Daoy (cell line): Measurements from ENCODE around the gene MCCC2. TPM values are rescaled to one million over a fixed set of nuclear protein-coding genes. Genes with fewer than 3 reads are reported as not detected.
"Not testable (repeated sequence)": the region's sequence is repeated elsewhere in the genome, so short reads cannot be mapped to it uniquely, and the experiment has no call there.

Source experiments
- DNase-seq: peaks from one replicate; pipeline ENCODE4 v3.0.0-alpha.2; 2015; ENCODE audit warnings: low read depth
- total RNA-seq: library from RNA; depleted of rRNA; stranded (reverse); fragments of >200 nt; shearing (Covaris generic); gene quantifications from 2 replicates; pipeline ENCODE4 v1.2.3, GENCODE V29; 2014

Gene MCCC2
- total RNA-seq, 1 experiment from 2014 or later: 41.6 TPM

DNA sequence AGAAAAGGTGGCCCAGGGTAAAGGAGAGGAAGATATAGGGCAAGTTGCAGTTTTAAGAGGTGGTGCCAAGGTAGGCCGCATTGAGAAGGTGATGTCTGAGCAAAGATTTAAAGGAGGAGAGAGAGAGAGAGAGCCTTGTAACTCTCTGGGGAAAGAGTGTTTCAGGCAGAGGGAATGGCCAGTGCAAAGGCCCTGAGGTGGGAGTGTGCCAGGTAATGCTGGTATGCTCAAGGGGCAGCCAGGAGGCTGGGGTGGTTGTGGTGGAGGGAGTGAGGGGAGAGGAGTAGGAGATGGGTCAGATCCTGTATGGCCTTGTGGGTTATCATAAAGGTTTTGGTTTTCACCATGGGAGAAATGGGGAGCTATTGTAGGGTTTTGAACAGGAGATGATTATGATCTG is 9.9 kb downstream of the MCCC2 start:
- no peak for DNase-seq

DNA sequence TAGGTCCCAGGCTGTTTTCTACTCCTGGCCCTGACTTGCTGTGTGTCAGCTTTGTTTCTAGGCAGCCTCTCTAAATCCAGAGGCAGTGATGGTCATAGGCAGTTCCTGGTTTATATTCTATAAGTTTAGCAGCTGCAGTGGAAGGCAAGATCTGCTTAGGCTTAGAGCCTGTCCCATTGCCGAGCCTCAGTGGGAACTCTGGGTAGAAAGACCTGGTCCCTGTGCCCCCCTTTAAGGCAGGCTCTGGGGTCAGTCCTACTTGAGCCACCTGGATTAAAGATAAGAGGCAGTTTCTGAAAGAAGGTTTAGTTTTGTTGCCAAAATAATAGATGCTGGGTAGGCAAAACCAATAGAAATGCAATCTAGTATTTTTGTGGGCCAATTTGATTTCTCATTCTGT is 13.6 kb downstream of the MCCC2 start:
- peak; percentile 6 for DNase-seq

DNA sequence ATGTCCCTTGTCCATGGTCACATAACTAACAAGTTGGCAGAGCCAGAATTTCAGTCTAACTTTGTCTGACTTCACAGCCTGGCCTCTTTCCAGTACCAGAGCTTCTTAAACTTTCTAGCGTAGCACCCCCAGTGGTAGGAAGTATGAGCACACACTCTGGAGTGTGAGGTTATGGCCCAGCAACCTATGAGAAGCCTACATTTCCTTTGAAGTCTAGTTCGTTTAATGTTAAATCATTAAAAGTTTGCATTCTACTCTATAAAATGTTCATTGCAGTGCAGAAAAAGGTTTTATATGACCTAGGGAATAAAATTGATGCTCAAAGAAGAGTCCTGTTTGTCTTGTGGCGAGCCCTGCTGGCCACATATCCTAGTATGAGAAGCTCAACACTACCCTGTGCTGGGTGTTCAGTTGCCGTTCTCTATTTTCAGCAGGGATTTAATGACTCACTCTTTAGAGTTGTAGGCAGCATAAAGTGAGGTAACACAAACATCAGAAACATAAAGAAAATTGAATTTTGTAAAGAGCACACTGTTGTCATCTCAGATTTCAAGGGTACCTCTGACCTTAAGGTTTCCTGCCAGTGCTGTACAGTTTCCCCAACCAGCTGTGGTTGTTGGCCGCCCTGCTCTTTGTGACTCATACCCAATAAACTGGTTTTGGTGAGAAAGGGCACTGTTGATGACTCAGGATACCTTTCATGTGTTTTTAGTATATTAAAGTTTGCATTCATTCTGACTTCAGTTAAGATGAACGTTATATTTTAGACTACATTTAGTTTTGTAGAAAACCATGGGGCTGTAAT is 14.3 kb downstream of the MCCC2 start:
- DNase-seq: peak; percentile 96

- DNase-seq: not testable (repeated sequence)
Observed at GRCh38 chr5:71609916-71610315, 22.8 kb downstream of the MCCC2 start.

DNA sequence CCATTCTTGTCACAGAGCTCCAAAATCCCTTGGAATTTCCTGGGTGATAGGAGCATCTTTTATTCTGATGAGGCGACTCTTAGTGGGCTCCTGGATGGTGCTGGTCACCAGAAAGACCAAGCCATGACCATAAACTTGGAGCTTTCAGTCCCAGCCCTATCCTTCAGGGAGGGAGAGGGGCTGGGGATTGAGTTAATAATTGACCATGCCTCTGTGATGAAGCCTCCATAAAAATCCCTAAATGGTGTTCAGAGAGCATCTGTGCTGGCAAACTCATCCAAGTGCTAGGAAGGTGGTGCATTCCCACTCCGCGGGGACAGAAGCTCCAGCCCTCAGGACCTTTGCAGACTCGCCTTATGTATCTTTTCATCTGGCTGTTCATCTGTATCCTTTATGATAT is 28.7 kb downstream of the MCCC2 start:
- no peak for DNase-seq

- DNase-seq: no peak
Observed at GRCh38 chr5:71620630-71621029, 33.5 kb downstream of the MCCC2 start.

- no peak for DNase-seq
Observed at GRCh38 chr5:71621268-71621667, 34.1 kb downstream of the MCCC2 start.

DNA sequence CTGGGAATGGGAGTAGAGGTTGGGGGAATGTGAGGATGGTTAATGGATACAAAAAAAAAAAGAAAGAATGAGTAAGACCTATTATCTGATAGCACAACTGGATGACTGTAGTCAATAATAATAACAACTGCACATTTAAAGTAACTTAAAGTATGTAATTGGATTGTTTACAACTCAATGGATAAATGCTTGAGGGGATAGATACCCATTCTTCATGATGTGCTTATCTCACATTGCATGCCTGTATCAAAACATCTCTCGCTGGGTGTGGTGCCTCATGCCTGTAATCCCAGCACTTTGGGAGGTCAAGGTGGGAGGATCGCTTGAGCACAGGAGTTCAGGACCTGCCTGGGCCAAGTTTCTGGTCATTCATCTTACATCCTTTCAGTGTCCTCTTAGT is 34.6 kb downstream of the MCCC2 start:
- no peak for DNase-seq

DNA sequence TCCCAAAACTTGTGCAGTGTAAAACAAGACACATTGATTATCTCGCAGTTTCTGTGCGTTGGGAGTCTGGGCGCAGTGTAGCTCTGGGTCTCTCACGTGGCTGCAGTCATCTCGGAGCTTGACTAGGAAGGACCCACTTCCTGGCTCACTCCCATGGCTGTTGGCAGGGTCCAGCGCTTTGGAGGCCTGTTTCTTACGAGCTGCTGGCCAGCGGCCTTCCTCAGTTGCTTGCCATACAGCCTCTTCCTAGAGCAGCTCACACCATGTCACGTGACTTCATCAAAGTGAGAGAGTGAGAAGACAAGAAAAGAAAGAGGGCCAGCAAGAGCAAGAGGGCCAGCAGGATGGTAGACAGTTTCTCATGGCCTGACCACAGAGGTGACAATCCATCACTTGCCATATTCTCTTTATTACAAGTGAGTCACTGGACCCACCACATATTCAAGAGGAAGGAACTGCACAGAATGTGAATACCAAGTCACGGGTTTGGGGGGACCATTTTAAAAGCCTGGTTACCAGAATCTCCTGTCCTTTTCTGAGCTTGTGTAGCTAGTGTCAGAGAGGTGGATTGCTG is 36.2 kb downstream of the MCCC2 start:
- no peak for DNase-seq

DNA sequence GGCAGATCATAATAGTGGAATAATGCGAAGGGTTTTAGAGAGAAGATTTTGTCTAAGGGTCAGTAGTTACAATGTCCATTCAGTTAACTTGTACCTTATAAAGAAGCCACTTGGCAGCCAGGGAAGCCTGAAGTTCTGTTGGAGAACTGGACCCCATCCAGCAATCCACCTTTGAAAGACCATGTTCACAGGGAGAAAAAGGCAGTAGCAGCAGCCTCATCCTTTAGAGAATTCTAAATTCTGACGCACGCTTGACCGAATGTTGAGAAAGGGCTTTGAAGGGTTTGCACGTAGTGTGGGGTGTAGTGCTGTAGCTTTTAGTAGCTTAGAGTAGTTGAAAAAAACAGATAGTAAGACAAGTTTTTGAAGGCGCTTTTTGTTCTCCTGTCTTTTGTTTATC is 42.8 kb downstream of the MCCC2 start:
- no peak for DNase-seq

DNA sequence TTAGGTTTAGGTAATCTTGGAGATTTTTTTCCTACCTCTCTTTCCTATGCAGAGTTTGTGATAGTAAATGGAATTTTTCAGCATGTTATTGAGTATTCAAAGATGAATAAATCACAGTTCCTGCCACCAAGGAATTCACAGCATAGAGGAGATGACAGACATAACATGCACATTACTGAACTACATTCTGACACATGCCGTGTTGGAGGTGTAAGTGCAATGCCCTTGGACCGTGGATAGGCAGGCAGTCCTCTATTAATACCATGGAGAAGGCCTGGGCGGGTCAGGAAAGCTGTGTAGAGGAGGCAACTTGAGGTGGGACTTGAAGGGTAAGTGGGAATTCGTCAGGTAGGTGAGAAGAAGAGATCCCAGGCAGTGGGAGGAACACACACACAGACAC is 43.9 kb downstream of the MCCC2 start:
- no peak for DNase-seq

GRCh38 chr5:71632168-71632567 is 45.0 kb downstream of the MCCC2 start:
- DNase-seq: no peak

GRCh38 chr5:71633255-71634155 is 46.4 kb downstream of the MCCC2 start:
- DNase-seq: no peak

GRCh38 chr5:71637133-71637532 is 50.0 kb downstream of the MCCC2 start:
- DNase-seq: no peak

DNA sequence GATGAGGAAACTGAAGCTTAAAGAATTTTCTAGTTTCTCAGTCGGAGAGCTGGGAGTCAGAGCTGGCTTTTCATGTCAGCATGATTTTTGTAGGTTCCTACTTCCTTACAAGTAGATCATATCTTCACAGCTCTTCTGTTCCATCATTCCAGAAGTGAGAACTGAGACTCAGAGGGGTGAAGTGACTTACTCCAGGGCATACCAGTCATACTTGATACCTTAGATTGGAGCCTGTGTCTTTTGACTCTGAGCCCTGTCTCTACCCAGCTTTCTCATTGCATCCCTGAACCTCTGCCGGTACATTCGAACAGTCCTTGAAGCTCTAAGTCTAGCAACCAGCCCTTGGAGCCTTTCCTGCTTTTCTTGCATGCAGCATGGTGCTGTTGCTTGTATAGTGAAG is 53.3 kb downstream of the MCCC2 start:
- no peak for DNase-seq

DNA sequence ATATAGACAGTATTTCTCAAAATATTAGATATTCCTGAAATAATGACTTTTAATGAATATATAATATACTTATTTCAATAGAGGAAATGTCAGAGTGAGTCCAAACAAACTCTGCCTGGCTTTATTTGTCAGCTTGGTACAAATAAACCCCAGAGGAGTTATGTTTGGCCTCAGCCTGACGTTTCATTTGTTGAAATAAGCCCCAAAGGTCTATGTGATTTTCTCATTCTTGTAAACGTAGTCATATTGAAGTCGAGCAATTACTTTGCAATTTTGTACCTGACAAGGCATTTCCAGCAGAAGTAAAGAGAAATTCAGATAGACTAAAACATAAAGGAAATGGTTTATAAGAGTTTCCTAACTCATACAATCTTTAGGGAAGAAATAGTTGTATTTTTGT is 57.9 kb downstream of the MCCC2 start:
- DNase-seq: no peak

- DNase-seq: not testable (repeated sequence)
Observed at GRCh38 chr5:71650940-71651339, 63.8 kb downstream of the MCCC2 start.

DNA sequence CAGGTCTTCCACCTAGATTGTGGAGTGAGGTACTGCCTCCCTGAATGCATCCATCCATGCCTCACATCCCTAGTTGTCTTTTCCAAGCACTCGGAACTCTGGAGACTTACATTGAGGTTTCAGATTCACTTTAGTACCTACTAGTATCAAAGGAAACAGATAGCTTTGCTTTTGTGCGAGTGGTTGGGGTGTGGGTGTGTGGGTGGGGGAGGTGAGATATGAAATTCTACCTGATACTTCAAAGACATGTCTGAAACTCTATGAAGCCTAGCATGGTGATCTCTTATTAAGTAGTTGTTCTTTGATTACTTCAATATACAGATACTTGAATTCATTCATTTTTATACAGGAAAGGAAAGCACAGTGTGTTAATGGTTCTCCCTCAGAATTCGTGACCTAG is 64.4 kb downstream of the MCCC2 start:
- no peak for DNase-seq

DNA sequence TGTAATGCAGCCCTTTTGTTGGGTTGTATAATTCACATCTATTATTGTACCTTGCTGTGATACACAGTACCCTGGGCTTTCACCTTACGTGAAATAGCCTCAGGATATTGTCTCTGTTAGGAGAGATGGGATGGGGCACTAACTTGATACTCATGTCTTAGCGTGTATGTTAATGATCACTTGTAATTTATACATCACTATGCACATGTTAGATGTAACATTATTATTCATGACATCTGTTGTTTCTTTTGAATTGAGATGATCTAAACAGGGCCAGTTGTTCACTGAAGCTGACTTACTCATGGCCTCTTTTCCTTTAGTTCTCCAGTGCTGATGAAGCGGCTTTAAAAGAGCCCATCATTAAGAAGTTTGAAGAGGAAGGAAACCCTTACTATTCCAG is 65.2 kb downstream of the MCCC2 start:
- no peak for DNase-seq

GRCh38 chr5:71652803-71653543 is 65.8 kb downstream of the MCCC2 start:
- DNase-seq: peak; percentile 13

- no peak for DNase-seq
Observed at GRCh38 chr5:71658916-71659662, 71.9 kb downstream of the MCCC2 start.
